ENCODE results near the gene PDILT.

DNA sequence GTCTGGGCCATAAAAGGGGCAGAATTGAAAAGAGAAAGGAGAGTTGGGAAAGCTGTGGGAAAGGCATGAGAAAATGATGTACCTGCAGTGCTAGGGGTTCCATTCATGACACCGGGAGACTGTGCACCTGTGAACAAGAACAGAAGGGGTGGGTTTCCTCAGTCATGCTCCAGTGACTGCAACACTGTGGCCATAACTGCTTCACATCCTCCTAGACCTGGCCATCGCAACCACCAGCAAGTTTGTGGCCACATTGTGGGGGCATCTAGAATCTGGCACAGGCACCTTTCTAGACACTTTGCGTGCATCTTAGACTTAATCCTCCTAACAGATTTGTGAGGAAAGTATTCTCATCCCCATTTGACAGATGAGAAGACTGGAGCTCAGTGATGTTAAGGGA is 90.0 kb downstream of the PDILT start:
- TF ChIP-seq, protein P1, sequence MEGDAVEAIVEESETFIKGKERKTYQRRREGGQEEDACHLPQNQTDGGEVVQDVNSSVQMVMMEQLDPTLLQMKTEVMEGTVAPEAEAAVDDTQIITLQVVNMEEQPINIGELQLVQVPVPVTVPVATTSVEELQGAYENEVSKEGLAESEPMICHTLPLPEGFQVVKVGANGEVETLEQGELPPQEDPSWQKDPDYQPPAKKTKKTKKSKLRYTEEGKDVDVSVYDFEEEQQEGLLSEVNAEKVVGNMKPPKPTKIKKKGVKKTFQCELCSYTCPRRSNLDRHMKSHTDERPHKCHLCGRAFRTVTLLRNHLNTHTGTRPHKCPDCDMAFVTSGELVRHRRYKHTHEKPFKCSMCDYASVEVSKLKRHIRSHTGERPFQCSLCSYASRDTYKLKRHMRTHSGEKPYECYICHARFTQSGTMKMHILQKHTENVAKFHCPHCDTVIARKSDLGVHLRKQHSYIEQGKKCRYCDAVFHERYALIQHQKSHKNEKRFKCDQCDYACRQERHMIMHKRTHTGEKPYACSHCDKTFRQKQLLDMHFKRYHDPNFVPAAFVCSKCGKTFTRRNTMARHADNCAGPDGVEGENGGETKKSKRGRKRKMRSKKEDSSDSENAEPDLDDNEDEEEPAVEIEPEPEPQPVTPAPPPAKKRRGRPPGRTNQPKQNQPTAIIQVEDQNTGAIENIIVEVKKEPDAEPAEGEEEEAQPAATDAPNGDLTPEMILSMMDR (IDR thresholded peaks at IDR 0.05) = no peak
- no peak for TF ChIP-seq POLR2A (IDR thresholded peaks at IDR 0.05)

Measured in lower leg skin (tissue), 3 donors.